ENCODE data around the gene TNIK.
A peak's percentile ranks its signal among the peaks of the same experiment; 100 is the strongest.

TNIK gene

DNA sequence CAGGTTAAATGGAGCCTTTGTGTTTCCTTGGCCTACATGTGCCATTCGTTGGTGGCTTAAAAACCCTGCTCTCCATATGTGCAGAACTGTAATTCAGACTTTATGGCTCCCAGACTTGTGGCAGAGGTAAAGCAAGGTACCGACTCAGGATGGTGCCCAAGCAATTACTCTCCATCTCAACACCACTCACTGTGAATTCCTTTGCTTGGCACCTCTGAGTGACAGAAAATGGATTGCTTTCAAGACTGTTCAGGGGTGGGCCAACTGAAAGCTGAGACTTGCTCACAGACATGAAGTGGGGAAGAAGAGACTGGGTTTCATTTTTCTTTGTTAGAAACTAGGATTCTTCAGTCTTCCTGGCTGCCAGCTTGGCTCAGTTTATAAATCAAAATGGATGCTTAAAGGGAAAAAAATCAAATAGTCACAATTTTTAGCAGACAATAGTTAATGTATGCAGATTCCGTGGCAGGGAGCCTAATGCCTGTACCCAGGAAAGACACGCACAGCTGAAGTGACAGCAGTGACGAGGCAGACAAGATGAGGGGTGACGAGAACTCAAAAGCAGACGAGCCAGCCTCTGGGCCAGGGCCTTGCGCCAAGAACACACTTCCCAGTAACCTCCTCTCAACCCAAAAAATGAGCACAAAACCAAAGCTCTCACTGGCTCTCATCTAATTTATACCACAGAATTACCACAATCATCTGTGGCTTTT lies 225.8 kb downstream of the TNIK start:
- H3K4me3 Mint-ChIP-seq, result no peak overlapping the region
- no peak for DNase-seq
- H3K36me3 Mint-ChIP-seq (ENCODE audit: low read depth), result no peaks in the 10 kb centered on the region
- H3K4me1 Mint-ChIP-seq, result peaks cover 85% of the 10 kb centered on the region
- H3K27ac Mint-ChIP-seq, result no peak overlapping the region
- TF ChIP-seq, protein P1, sequence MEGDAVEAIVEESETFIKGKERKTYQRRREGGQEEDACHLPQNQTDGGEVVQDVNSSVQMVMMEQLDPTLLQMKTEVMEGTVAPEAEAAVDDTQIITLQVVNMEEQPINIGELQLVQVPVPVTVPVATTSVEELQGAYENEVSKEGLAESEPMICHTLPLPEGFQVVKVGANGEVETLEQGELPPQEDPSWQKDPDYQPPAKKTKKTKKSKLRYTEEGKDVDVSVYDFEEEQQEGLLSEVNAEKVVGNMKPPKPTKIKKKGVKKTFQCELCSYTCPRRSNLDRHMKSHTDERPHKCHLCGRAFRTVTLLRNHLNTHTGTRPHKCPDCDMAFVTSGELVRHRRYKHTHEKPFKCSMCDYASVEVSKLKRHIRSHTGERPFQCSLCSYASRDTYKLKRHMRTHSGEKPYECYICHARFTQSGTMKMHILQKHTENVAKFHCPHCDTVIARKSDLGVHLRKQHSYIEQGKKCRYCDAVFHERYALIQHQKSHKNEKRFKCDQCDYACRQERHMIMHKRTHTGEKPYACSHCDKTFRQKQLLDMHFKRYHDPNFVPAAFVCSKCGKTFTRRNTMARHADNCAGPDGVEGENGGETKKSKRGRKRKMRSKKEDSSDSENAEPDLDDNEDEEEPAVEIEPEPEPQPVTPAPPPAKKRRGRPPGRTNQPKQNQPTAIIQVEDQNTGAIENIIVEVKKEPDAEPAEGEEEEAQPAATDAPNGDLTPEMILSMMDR (IDR thresholded peaks at IDR 0.05), result no peak
- H3K27me3 Mint-ChIP-seq (ENCODE audit: low read depth, poor library complexity), result no peaks in the 10 kb centered on the region
- H3K9me3 Mint-ChIP-seq, result no peaks in the 10 kb centered on the region

DNA sequence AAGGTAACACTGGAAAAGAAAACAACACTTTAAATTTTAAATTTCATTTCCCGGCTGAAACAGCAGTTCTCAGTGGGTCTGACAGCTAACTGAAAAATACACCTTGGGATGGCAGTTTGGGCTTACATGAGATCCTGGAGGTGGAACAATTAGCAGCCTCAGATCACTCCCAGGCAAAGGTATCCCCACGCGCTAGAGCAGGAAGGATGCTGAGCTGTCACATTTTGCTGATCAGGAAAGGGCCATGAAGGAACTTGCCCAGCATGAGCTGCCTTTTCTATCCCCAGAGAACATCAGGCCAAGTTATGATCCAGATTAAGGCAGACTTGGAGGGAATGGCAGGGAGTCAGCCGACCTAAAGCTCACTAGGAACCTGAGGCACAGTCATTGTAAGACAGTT lies 228.8 kb downstream of the TNIK start:
- Mint-ChIP-seq H3K27ac (no peak overlapping the region), H3K9me3 (peaks cover under 1% of the 10 kb centered on the region), H3K36me3 (ENCODE audit: low read depth) (peaks cover under 1% of the 10 kb centered on the region), H3K27me3 (ENCODE audit: low read depth, poor library complexity) (no peaks in the 10 kb centered on the region), H3K4me3 (no peak overlapping the region), H3K4me1 (peaks cover 77% of the 10 kb centered on the region)
- DNase-seq, result no peak
- TF ChIP-seq, protein P1 (IDR thresholded peaks at IDR 0.05), result no peak

DNA sequence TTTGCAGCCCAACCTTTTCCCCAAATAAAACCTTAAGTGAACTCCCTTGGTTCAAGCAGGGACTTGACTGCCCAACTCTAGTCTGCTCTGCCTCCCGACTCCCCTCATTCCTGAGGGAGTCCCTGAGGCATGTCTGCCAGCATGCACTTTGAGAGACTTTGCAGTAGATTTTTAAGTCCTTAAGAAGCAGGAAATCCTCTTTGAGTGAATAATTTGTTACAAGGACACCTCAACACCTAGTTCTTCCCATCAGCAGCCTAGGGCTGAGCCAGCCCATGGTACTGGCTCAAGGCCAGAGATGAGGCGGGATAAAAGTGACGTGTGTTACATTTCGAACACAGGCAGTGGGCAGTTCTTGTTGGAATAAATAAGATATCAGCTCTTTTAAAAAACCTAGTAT lies 229.3 kb downstream of the TNIK start:
- H3K4me1 Mint-ChIP-seq, result peaks cover 72% of the 10 kb centered on the region
- peak overlapping the region; percentile 16 for H3K27ac Mint-ChIP-seq

DNA sequence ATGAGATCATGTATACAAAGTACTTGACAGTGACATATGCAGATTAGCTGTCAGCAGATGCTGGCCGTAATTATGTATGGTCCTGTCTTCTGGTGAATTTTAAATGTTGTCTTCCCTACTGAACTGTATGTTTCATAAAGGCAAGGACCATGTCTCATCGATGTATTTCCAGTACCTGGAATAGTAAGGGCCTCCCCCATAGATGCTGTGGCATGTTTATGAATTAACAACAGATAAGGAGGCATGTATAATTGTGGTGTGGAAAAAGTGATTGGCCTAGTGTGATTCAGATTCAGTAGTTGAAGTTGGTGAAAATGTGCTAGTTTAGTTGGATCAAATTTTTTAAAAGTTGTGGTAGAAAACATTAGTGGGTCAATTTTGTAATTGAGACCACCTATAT lies 231.0 kb downstream of the TNIK start:
- no peak overlapping the region for H3K4me3 Mint-ChIP-seq
- TF ChIP-seq, protein P1 (IDR thresholded peaks at IDR 0.05), result no peak

More for the DNA sequence above, 229.3 kb downstream of the TNIK start:
- H3K9me3 Mint-ChIP-seq, result peaks cover 5% of the 10 kb centered on the region
- peaks cover 6% of the 10 kb centered on the region for H3K36me3 Mint-ChIP-seq (ENCODE audit: low read depth)
- TF ChIP-seq, protein P1 (IDR thresholded peaks at IDR 0.05), result no peak
- no peak for DNase-seq
- H3K27me3 Mint-ChIP-seq (ENCODE audit: low read depth, poor library complexity), result no peaks in the 10 kb centered on the region
- no peak overlapping the region for H3K4me3 Mint-ChIP-seq

DNA sequence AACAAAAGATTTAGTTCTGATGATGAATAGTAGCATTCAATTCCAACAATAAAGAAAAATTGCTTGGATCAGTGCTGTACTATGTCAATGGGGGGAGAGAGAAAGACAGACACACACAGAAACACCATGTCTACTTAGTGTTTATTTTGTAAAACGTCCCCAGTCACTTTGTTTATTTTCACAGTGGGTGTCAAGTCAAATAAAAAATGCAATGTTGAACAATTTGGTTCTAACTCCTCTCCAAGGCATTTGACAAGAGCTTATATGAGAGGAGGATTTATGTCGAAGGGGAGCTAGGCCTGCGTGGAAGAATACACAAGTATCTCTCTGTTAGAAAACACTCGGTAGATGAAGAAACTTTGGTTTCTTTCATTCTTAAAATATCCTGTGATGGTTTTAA lies 232.0 kb downstream of the TNIK start:
- Mint-ChIP-seq H3K9me3 (peaks cover 10% of the 10 kb centered on the region), H3K4me3 (no peak overlapping the region), H3K27me3 (ENCODE audit: low read depth, poor library complexity) (no peaks in the 10 kb centered on the region), H3K36me3 (ENCODE audit: low read depth) (peaks cover 14% of the 10 kb centered on the region), H3K4me1 (peaks cover 52% of the 10 kb centered on the region), H3K27ac (no peak overlapping the region)
- TF ChIP-seq, protein P1 (IDR thresholded peaks at IDR 0.05), result no peak
- DNase-seq, result no peak

More for the DNA sequence above, 231.0 kb downstream of the TNIK start:
- Mint-ChIP-seq H3K27me3 (ENCODE audit: low read depth, poor library complexity) (no peaks in the 10 kb centered on the region), H3K9me3 (peaks cover 10% of the 10 kb centered on the region), H3K27ac (peak overlapping the region; percentile 81), H3K4me1 (peaks cover 57% of the 10 kb centered on the region), H3K36me3 (ENCODE audit: low read depth) (peaks cover 14% of the 10 kb centered on the region)
- DNase-seq, result no peak

DNA sequence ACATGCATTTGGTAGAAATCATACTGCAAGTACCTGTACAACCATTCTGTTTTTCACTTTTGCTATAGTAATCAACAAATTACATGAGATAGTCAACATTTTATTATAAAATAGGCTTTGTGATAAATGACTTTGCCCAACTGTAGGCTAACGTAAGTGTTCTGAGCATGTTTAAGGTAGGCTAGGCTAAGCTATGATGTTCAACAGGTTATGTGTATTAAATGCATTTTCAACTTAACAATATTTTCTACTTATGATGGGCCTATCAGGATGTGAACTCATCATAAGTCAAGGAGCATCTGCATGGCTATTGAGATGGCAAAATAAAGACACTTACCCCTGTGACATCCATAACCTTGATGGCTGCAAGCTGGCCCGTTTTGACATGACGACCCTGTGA lies 232.4 kb downstream of the TNIK start:
- Mint-ChIP-seq H3K27ac (no peak overlapping the region), H3K9me3 (peaks cover 10% of the 10 kb centered on the region)
- TF ChIP-seq, protein P1 (IDR thresholded peaks at IDR 0.05), result no peak

More for the DNA sequence above, 232.4 kb downstream of the TNIK start:
- peaks cover 14% of the 10 kb centered on the region for H3K36me3 Mint-ChIP-seq (ENCODE audit: low read depth)
- H3K4me1 Mint-ChIP-seq, result peaks cover 48% of the 10 kb centered on the region
- no peak for DNase-seq
- no peak overlapping the region for H3K4me3 Mint-ChIP-seq
- no peaks in the 10 kb centered on the region for H3K27me3 Mint-ChIP-seq (ENCODE audit: low read depth, poor library complexity)
